ENCODE results near the gene USPL1. TPM values are rescaled to one million over a fixed set of nuclear protein-coding genes. Genes with fewer than 3 reads are reported as not detected.
"Not testable (repeated sequence)": the region's sequence is repeated elsewhere in the genome, so short reads cannot be mapped to it uniquely, and the experiment has no call there.

The USPL1 gene
- total RNA-seq, 1 donor from 2014 or later, result 21.9 TPM

DNA sequence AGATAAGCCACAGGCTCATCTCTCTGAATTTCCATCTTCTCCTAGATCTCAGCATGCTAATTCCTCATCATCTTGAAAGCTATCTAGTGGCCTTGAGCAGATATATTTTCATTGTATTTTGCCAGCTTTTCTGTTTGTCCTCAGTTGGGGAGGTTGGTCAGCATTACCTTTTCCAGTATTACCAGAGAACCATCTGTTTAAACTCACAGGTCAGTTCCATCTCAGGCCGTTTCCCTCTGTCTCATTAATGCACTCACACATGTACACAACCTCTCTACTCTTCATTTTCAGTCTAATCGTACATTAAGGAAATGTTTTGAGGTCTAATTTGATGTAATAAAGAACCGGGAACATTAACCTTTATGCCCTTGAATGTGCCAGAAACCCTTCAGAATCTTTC, 29.7 kb downstream of the USPL1 start:
- Mint-ChIP-seq H3K27ac (no peak overlapping the region), H3K4me3 (ENCODE audit: low read depth) (no peak overlapping the region), H3K9me3 (ENCODE audit: low read depth) (no peaks in the 10 kb centered on the region), H3K27me3 (no peaks in the 10 kb centered on the region), H3K36me3 (ENCODE audit: insufficient read depth) (peaks cover 26% of the 10 kb centered on the region), H3K4me1 (ENCODE audit: low read depth) (peaks cover 15% of the 10 kb centered on the region)
- TF ChIP-seq, protein P1, sequence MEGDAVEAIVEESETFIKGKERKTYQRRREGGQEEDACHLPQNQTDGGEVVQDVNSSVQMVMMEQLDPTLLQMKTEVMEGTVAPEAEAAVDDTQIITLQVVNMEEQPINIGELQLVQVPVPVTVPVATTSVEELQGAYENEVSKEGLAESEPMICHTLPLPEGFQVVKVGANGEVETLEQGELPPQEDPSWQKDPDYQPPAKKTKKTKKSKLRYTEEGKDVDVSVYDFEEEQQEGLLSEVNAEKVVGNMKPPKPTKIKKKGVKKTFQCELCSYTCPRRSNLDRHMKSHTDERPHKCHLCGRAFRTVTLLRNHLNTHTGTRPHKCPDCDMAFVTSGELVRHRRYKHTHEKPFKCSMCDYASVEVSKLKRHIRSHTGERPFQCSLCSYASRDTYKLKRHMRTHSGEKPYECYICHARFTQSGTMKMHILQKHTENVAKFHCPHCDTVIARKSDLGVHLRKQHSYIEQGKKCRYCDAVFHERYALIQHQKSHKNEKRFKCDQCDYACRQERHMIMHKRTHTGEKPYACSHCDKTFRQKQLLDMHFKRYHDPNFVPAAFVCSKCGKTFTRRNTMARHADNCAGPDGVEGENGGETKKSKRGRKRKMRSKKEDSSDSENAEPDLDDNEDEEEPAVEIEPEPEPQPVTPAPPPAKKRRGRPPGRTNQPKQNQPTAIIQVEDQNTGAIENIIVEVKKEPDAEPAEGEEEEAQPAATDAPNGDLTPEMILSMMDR (IDR thresholded peaks at IDR 0.05; ENCODE audit: unreplicated experiment), result no peak
- DNase-seq (ENCODE audit: low spot score, unreplicated experiment), result no peak

- Mint-ChIP-seq H3K27ac (no peak overlapping the region), H3K36me3 (ENCODE audit: insufficient read depth) (peaks cover 26% of the 10 kb centered on the region), H3K4me3 (ENCODE audit: low read depth) (no peak overlapping the region), H3K27me3 (no peaks in the 10 kb centered on the region), H3K9me3 (ENCODE audit: low read depth) (no peaks in the 10 kb centered on the region), H3K4me1 (ENCODE audit: low read depth) (peaks cover 15% of the 10 kb centered on the region)
- no peak for DNase-seq (ENCODE audit: low spot score, unreplicated experiment)
- TF ChIP-seq, protein P1 (IDR thresholded peaks at IDR 0.05; ENCODE audit: unreplicated experiment), result no peak
These were observed 30.3 kb downstream of the USPL1 start for GRCh38 chr13:30647824-30648521.

DNA sequence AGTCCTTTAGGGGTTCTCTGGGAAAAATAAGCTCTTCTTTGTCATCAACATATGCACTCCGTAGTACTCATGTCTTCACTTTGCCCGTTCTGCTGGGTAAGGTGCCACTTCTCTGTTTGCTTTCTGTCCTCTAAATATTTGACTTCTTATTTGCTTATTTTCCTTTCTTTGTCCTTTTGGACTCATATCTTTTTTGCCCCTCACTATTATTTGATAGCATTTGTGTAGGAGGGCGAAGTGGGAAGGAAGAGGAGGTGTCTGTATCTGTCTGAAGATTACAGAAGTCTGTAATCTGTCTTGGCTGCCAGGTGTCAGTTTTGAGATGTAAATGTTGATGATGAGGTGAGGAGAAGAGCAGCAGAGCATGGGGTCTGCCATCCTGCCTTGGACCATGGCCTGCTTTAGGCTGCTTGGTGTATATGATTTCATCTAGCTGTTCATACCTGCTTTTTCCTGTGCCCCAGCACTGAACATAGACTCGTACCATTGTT, 30.8 kb downstream of the USPL1 start:
- TF ChIP-seq, protein P1 (IDR thresholded peaks at IDR 0.05; ENCODE audit: unreplicated experiment), result no peak
- H3K4me1 Mint-ChIP-seq (ENCODE audit: low read depth), result peaks cover 15% of the 10 kb centered on the region
- peaks cover 23% of the 10 kb centered on the region for H3K36me3 Mint-ChIP-seq (ENCODE audit: insufficient read depth)
- H3K27ac Mint-ChIP-seq, result peak overlapping the region; percentile 30
- no peaks in the 10 kb centered on the region for H3K27me3 Mint-ChIP-seq
- H3K9me3 Mint-ChIP-seq (ENCODE audit: low read depth), result no peaks in the 10 kb centered on the region
- no peak for DNase-seq (ENCODE audit: low spot score, unreplicated experiment)
- H3K4me3 Mint-ChIP-seq (ENCODE audit: low read depth), result no peak overlapping the region

GRCh38 chr13:30651648-30652047, 33.9 kb downstream of the USPL1 start:
- not testable (repeated sequence) for H3K27me3 Mint-ChIP-seq; H3K9me3 Mint-ChIP-seq (ENCODE audit: low read depth); H3K4me3 Mint-ChIP-seq (ENCODE audit: low read depth); H3K27ac Mint-ChIP-seq; DNase-seq (ENCODE audit: low spot score, unreplicated experiment)
- H3K36me3 Mint-ChIP-seq (ENCODE audit: insufficient read depth), result peaks cover 30% of the 10 kb centered on the region
- peaks cover 18% of the 10 kb centered on the region for H3K4me1 Mint-ChIP-seq (ENCODE audit: low read depth)

GRCh38 chr13:30652746-30653386, 35.1 kb downstream of the USPL1 start:
- Mint-ChIP-seq H3K9me3 (ENCODE audit: low read depth) (no peaks in the 10 kb centered on the region), H3K36me3 (ENCODE audit: insufficient read depth) (peaks cover 32% of the 10 kb centered on the region), H3K4me1 (ENCODE audit: low read depth) (peaks cover 12% of the 10 kb centered on the region), H3K27me3 (no peaks in the 10 kb centered on the region), H3K27ac (no peak overlapping the region), H3K4me3 (ENCODE audit: low read depth) (no peak overlapping the region)
- TF ChIP-seq, protein P1 (IDR thresholded peaks at IDR 0.05; ENCODE audit: unreplicated experiment), result no peak
- DNase-seq (ENCODE audit: low spot score, unreplicated experiment), result no peak

Measured in progenitor cell of endocrine pancreas (in vitro differentiated cells).